ENCODE data around the gene EHD3. TPM values are rescaled to one million over a fixed set of nuclear protein-coding genes. Genes with fewer than 3 reads are reported as not detected.

Gene EHD3
- total RNA-seq, 2 experiments from 2014 or later: 0.54 to 0.60 TPM

DNA sequence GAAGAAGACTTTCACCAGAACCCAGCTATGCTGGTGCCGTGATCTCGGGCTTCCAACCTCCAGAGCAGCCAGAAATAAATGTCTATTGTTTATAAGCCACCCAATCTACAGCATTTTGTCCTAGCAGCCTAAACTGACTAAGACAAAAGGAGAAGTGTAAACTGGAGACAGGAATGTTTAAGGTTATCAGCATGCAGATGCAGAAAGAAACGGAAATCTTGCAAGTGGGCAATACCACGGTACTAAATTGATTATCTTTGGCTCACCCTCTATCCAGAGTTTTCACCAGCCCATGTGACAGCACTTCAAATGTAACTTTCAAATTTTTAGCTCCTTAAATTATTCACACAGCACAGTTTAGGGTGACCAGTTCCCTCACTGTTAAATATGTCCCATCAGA lies 10.9 kb upstream of the EHD3 start:
- CTCF ChIA-PET: no interaction called here

DNA sequence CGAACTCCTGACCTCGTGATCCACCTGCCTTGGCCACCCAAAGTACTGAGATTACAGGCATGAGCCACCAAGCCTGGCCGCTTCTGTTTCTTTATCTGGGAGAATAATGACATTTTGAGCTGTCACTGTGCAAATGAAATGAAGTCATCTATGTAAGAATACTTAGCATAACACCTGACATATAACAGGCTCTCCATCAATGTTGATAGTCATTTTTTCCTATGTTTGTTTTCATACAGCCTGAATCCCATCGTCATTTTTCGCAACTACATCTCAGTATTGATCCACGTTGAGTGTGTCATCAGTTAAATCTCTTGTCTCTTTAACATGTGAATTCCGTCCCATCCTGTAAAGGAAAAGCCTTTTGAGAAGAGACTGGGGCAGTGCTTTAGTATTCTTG lies 10.2 kb upstream of the EHD3 start:
- Mint-ChIP-seq H3K4me1 (ENCODE audit: low read depth) (no peaks in the 10 kb centered on the region), H3K4me3 (no peak overlapping the region), H3K9me3 (no peaks in the 10 kb centered on the region), H3K27me3 (peaks cover 16% of the 10 kb centered on the region), H3K36me3 (ENCODE audit: low read depth) (no peaks in the 10 kb centered on the region), H3K27ac (no peak overlapping the region)
- ATAC-seq (no peak), DNase-seq (no peak)
- intact Hi-C loops (cut with micrococcal nuclease): no loop called here
- TF ChIP-seq, protein P1, sequence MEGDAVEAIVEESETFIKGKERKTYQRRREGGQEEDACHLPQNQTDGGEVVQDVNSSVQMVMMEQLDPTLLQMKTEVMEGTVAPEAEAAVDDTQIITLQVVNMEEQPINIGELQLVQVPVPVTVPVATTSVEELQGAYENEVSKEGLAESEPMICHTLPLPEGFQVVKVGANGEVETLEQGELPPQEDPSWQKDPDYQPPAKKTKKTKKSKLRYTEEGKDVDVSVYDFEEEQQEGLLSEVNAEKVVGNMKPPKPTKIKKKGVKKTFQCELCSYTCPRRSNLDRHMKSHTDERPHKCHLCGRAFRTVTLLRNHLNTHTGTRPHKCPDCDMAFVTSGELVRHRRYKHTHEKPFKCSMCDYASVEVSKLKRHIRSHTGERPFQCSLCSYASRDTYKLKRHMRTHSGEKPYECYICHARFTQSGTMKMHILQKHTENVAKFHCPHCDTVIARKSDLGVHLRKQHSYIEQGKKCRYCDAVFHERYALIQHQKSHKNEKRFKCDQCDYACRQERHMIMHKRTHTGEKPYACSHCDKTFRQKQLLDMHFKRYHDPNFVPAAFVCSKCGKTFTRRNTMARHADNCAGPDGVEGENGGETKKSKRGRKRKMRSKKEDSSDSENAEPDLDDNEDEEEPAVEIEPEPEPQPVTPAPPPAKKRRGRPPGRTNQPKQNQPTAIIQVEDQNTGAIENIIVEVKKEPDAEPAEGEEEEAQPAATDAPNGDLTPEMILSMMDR (IDR thresholded peaks at IDR 0.05): no peak
- ChIA-PET POLR2A (no interaction called here), CTCF (no interaction called here)

More for the DNA sequence above, 10.9 kb upstream of the EHD3 start:
- ATAC-seq (no peak), DNase-seq (no peak)
- TF ChIP-seq, protein P1 (IDR thresholded peaks at IDR 0.05): no peak
- peaks cover 16% of the 10 kb centered on the region for H3K27me3 Mint-ChIP-seq
- no peaks in the 10 kb centered on the region for H3K9me3 Mint-ChIP-seq
- intact Hi-C loops (cut with micrococcal nuclease): no loop called here
- H3K4me3 Mint-ChIP-seq: no peak overlapping the region
- no peaks in the 10 kb centered on the region for H3K4me1 Mint-ChIP-seq (ENCODE audit: low read depth)
- H3K27ac Mint-ChIP-seq: no peak overlapping the region
- POLR2A ChIA-PET: no interaction called here
- no peaks in the 10 kb centered on the region for H3K36me3 Mint-ChIP-seq (ENCODE audit: low read depth)

DNA sequence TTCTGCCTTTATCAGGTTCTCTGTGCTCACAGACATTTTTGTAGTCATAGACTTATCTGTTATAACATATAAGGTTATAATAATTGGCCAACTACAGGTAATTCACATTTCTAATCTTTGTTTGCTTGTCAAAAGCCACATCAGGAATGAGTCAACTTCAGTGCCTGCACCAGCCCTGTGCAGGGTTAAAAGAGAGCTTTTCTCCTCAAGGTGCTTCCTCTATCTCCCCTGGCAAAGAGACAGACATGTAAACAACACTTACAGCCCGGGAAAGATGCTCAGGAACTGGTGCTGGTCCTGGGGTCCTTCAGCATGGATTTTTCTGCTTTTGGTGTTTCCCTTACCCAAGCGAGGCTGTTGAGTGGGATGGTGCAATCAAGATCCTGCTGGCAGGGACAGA lies 7.7 kb upstream of the EHD3 start:
- no peaks in the 10 kb centered on the region for H3K4me1 Mint-ChIP-seq (ENCODE audit: low read depth)
- TF ChIP-seq, protein P1 (IDR thresholded peaks at IDR 0.05): no peak
- CTCF ChIA-PET: interaction anchor here (1.2 kb wide), 1 partner anchor 515 kb away, joined by 4 read pairs; no protein-coding TSS in a partner anchor
- POLR2A ChIA-PET: no interaction called here
- H3K27ac Mint-ChIP-seq: no peak overlapping the region
- H3K4me3 Mint-ChIP-seq: no peak overlapping the region
- H3K36me3 Mint-ChIP-seq (ENCODE audit: low read depth): no peaks in the 10 kb centered on the region
- ATAC-seq (no peak), DNase-seq (no peak)
- peaks cover 11% of the 10 kb centered on the region for H3K27me3 Mint-ChIP-seq
- intact Hi-C loops (cut with micrococcal nuclease): no loop called here
- no peaks in the 10 kb centered on the region for H3K9me3 Mint-ChIP-seq

GRCh38 chr2:31227110-31227509 lies 6.8 kb upstream of the EHD3 start:
- Mint-ChIP-seq H3K9me3 (no peaks in the 10 kb centered on the region), H3K4me1 (ENCODE audit: low read depth) (no peaks in the 10 kb centered on the region), H3K4me3 (no peak overlapping the region), H3K27ac (no peak overlapping the region), H3K36me3 (ENCODE audit: low read depth) (no peaks in the 10 kb centered on the region), H3K27me3 (peaks cover 7% of the 10 kb centered on the region)
- POLR2A ChIA-PET: no interaction called here
- TF ChIP-seq, protein P1 (IDR thresholded peaks at IDR 0.05): no peak
- CTCF ChIA-PET: interaction anchor here (1.2 kb wide), 1 partner anchor 516 kb away, joined by 4 read pairs; no protein-coding TSS in a partner anchor
- intact Hi-C loops (cut with micrococcal nuclease): no loop called here
- DNase-seq: no peak
- no peak for ATAC-seq

DNA sequence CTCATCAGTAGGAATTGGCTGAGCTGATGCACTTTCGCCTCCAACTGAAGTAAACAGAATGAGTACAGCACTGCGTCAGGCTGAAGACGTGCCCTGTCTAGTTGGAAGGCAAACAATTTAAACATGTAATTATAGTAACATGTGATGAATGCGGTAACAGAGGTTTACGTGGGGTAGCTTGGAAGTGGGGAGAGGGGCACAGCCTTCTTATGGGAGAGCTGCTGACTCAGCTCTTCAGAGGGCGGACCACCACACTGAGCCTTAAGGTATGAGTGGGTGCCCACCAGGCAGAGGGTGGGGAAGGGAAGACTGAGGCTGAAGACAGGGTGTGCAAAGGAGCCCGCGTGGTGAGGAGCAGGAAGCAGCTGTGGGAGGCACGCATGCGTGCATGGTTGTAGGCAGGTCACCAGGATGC lies 6.2 kb upstream of the EHD3 start:
- TF ChIP-seq, protein P1 (IDR thresholded peaks at IDR 0.05): no peak
- Mint-ChIP-seq H3K4me1 (ENCODE audit: low read depth) (no peaks in the 10 kb centered on the region), H3K36me3 (ENCODE audit: low read depth) (no peaks in the 10 kb centered on the region), H3K4me3 (no peak overlapping the region), H3K9me3 (no peaks in the 10 kb centered on the region), H3K27me3 (peaks cover 5% of the 10 kb centered on the region), H3K27ac (no peak overlapping the region)
- DNase-seq (no peak), ATAC-seq (no peak)
- POLR2A ChIA-PET: no interaction called here
- intact Hi-C loops (cut with micrococcal nuclease): no loop called here
- CTCF ChIA-PET: no interaction called here

Measured in activated CD8-positive, alpha-beta T cell treated with anti-CD3 and anti-CD28 coated beads for 36 hours (primary cell).